Measurements from ENCODE around the gene SDS. TPM values are rescaled to one million over a fixed set of nuclear protein-coding genes. Genes with fewer than 3 reads are reported as not detected.

Gene SDS
- total and polyA plus RNA-seq, 2 of the 13 experiments (the other 11 are each of a cell fraction or from before 2014, with no cell fraction given) = not detected

DNA sequence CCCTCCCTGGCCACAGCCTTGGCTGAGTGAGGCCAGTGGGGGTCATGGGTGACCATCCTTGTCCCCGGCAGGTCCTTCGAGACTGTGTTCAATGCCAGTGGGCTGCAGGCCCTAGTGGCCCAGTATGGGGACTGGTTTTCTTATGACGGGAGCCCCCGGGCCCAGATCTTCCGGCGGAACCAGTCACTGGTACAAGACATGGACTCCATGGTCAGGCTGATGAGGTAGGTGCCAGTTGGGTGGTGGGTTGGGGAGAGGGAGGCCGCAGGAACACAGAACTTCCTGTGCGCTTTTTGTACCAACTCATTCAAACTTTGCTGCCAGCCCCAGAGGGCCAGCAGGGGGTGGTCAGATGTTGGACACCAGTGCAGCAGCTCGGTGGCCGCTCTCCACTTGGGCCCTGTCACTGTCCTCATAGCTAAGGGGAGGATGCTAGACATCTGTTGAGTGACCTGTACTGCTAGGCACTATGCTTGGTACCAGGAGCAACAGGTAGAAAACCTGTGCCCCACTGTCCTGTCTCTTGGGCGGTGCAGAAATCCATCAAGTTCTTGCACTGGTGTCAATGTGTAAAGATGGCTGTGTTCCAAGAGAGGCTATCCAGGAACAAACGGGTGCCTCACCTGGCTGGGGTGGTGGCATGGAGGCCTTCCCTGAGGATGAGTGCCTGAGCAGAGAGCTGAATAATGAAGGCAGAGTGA, 16.7 kb downstream of the SDS start (continued):
- TF ChIP-seq AKNA (CRISPR knock-in tag; IDR thresholded peaks at IDR 0.05; ENCODE audit: borderline replicate concordance) (no peak), IKZF4 (CRISPR knock-in tag; IDR thresholded peaks at IDR 0.05; ENCODE audit: borderline replicate concordance, low read depth, not compliant biosample characterization) (no peak), ZNF746 (CRISPR knock-in tag; IDR thresholded peaks at IDR 0.05) (no peak), XBP1 (CRISPR knock-in tag; IDR thresholded peaks at IDR 0.05) (no peak), CTCF (CRISPR knock-in tag; IDR thresholded peaks at IDR 0.05) (no peak), ZNF552 (CRISPR knock-in tag; IDR thresholded peaks at IDR 0.05; ENCODE audit: borderline replicate concordance) (no peak), ZBTB7A (CRISPR knock-in tag; IDR thresholded peaks at IDR 0.05) (no peak)
- TF ChIP-seq, protein P1, sequence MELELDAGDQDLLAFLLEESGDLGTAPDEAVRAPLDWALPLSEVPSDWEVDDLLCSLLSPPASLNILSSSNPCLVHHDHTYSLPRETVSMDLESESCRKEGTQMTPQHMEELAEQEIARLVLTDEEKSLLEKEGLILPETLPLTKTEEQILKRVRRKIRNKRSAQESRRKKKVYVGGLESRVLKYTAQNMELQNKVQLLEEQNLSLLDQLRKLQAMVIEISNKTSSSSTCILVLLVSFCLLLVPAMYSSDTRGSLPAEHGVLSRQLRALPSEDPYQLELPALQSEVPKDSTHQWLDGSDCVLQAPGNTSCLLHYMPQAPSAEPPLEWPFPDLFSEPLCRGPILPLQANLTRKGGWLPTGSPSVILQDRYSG (CRISPR knock-in tag; IDR thresholded peaks at IDR 0.05) = no peak
